Measurements from ENCODE around the gene TUBGCP3. TPM values are rescaled to one million over a fixed set of nuclear protein-coding genes. Genes with fewer than 3 reads are reported as not detected.

TUBGCP3 gene
- total RNA-seq, 4 donors from 2014 or later = 21.9 to 60.9 (median 32.0) TPM

- Histone ChIP-seq H3K36me3 (no peaks in the 10 kb centered on the region), H3K4me3 (no peak overlapping the region), H3K27ac (no peak overlapping the region), H3K4me1 (no peaks in the 10 kb centered on the region), H3K9me3 (no peaks in the 10 kb centered on the region), H3K27me3 (no peaks in the 10 kb centered on the region)
- 87% methylated on average over 3 of the region's 3 CpGs for WGBS
- no peak for TF ChIP-seq EP300 (IDR thresholded peaks at IDR 0.05)
- TF ChIP-seq, protein P1, sequence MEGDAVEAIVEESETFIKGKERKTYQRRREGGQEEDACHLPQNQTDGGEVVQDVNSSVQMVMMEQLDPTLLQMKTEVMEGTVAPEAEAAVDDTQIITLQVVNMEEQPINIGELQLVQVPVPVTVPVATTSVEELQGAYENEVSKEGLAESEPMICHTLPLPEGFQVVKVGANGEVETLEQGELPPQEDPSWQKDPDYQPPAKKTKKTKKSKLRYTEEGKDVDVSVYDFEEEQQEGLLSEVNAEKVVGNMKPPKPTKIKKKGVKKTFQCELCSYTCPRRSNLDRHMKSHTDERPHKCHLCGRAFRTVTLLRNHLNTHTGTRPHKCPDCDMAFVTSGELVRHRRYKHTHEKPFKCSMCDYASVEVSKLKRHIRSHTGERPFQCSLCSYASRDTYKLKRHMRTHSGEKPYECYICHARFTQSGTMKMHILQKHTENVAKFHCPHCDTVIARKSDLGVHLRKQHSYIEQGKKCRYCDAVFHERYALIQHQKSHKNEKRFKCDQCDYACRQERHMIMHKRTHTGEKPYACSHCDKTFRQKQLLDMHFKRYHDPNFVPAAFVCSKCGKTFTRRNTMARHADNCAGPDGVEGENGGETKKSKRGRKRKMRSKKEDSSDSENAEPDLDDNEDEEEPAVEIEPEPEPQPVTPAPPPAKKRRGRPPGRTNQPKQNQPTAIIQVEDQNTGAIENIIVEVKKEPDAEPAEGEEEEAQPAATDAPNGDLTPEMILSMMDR (IDR thresholded peaks at IDR 0.05) = no peak
- no peak for TF ChIP-seq POLR2A (IDR thresholded peaks at IDR 0.05)
- TF ChIP-seq POLR2AphosphoS5 (IDR thresholded peaks at IDR 0.05) = no peak
- no peak for DNase-seq (ENCODE audit: low spot score in 2 of 2)
Measured at GRCh38 chr13:112580912-112581311, 7.0 kb downstream of the TUBGCP3 start.

- 97% methylated on average over 2 of the region's 2 CpGs for WGBS
Measured at GRCh38 chr13:112580211-112580610, 7.7 kb downstream of the TUBGCP3 start.

DNA sequence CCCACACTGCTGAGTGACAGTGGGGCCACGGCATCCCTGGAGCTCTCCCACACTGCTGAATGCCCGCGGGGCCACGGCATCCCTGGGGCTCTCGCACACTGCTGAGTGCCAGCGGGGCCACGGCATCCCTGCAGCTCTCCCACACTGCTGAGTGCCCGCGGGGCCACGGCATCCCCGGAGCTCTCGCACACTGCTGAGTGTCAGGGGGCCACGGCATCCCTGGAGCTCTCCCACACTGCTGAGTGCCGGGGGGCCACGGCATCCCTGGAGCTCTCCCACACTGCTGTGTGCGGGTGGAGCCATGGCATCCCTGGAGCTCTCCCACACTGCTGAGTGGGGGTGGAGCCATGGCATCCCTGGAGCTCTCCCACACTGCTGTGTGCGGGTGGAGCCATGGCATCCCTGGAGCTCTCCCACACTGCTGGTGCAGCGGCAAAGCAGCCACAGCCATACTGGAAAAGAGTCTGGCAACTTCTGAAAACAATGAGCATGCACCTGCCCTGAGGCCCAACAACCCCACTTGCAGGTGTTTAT lies 8.6 kb downstream of the TUBGCP3 start:
- no peaks in the 10 kb centered on the region for H3K27me3 ChIP-seq
- no peak for DNase-seq (ENCODE audit: low spot score in 2 of 2)
- 93% methylated on average over 5 of the region's 18 CpGs for WGBS
- no peaks in the 10 kb centered on the region for H3K36me3 ChIP-seq
- no peak overlapping the region for H3K27ac ChIP-seq
- H3K4me3 ChIP-seq = no peak overlapping the region
- H3K9me3 ChIP-seq = no peaks in the 10 kb centered on the region
- peaks cover 13% of the 10 kb centered on the region for H3K4me1 ChIP-seq
- TF ChIP-seq EP300 (IDR thresholded peaks at IDR 0.05) (no peak), POLR2A (IDR thresholded peaks at IDR 0.05) (no peak), POLR2AphosphoS5 (IDR thresholded peaks at IDR 0.05) (no peak)
- TF ChIP-seq, protein P1 (IDR thresholded peaks at IDR 0.05) = no peak

More at GRCh38 chr13:112580211-112580610, 7.7 kb downstream of the TUBGCP3 start:
- H3K4me1 ChIP-seq = peaks cover 7% of the 10 kb centered on the region
- no peak overlapping the region for H3K4me3 ChIP-seq
- no peak for DNase-seq (ENCODE audit: low spot score in 2 of 2)
- no peaks in the 10 kb centered on the region for H3K27me3 ChIP-seq
- H3K27ac ChIP-seq = no peak overlapping the region
- no peaks in the 10 kb centered on the region for H3K9me3 ChIP-seq
- no peaks in the 10 kb centered on the region for H3K36me3 ChIP-seq
- TF ChIP-seq POLR2AphosphoS5 (IDR thresholded peaks at IDR 0.05) = no peak
- TF ChIP-seq, protein P1 (IDR thresholded peaks at IDR 0.05) = no peak
- TF ChIP-seq POLR2A (IDR thresholded peaks at IDR 0.05) = no peak
- TF ChIP-seq EP300 (IDR thresholded peaks at IDR 0.05) = no peak

GRCh38 chr13:112576768-112577167 lies 11.2 kb downstream of the TUBGCP3 start:
- TF ChIP-seq, protein P1 (IDR thresholded peaks at IDR 0.05) = no peak
- no peak for TF ChIP-seq POLR2AphosphoS5 (IDR thresholded peaks at IDR 0.05)
- no peak for TF ChIP-seq POLR2A (IDR thresholded peaks at IDR 0.05)
- no peak for TF ChIP-seq EP300 (IDR thresholded peaks at IDR 0.05)
- H3K27ac ChIP-seq = no peak overlapping the region
- no peaks in the 10 kb centered on the region for H3K9me3 ChIP-seq
- no peak overlapping the region for H3K4me3 ChIP-seq
- H3K4me1 ChIP-seq = peaks cover 13% of the 10 kb centered on the region
- no peaks in the 10 kb centered on the region for H3K36me3 ChIP-seq
- H3K27me3 ChIP-seq = no peaks in the 10 kb centered on the region
- no peak for DNase-seq (ENCODE audit: low spot score in 2 of 2)

- H3K4me1 ChIP-seq = peaks cover 13% of the 10 kb centered on the region
- no peaks in the 10 kb centered on the region for H3K36me3 ChIP-seq
- TF ChIP-seq EP300 (IDR thresholded peaks at IDR 0.05) = no peak
- WGBS = 93% methylated on average over 4 of the region's 4 CpGs
- DNase-seq (ENCODE audit: low spot score in 2 of 2) = no peak
- H3K9me3 ChIP-seq = no peaks in the 10 kb centered on the region
- H3K27ac ChIP-seq = no peak overlapping the region
- H3K4me3 ChIP-seq = no peak overlapping the region
- no peaks in the 10 kb centered on the region for H3K27me3 ChIP-seq
Measured at GRCh38 chr13:112576191-112576590, 11.8 kb downstream of the TUBGCP3 start.

DNA sequence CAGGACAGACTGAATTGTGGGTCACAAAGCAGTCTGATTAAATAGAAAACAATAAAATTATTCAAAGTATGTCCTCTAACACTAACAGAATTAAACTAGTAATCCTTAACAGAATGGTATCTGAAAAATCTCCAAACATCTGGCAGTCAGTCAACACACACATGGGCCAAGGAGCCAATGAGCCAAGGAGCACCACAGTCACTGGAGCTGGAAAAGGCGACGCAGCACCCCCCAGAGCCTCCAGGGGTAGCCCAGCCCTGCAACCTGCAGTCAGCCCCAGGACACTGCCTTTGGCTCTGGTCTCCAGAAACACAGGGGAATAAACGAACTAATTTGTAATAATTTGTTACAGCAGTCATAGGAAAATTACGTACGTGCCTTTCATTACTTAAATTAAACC lies 12.3 kb downstream of the TUBGCP3 start:
- Histone ChIP-seq H3K27ac (no peak overlapping the region), H3K9me3 (no peaks in the 10 kb centered on the region), H3K4me1 (peaks cover 13% of the 10 kb centered on the region), H3K36me3 (no peaks in the 10 kb centered on the region), H3K27me3 (no peaks in the 10 kb centered on the region), H3K4me3 (no peak overlapping the region)
- no peak for TF ChIP-seq EP300 (IDR thresholded peaks at IDR 0.05)
- TF ChIP-seq POLR2AphosphoS5 (IDR thresholded peaks at IDR 0.05) = no peak
- TF ChIP-seq, protein P1 (IDR thresholded peaks at IDR 0.05) = no peak
- no peak for DNase-seq (ENCODE audit: low spot score in 2 of 2)
- 57% methylated on average over 5 of the region's 5 CpGs for WGBS
